Caki2 (cell line): ENCODE data around the gene ATAD2B. TPM values are rescaled to one million over a fixed set of nuclear protein-coding genes. Genes with fewer than 3 reads are reported as not detected.
A peak's percentile ranks its signal among the peaks of the same experiment; 100 is the strongest.

Experiments
- DNase-seq: peaks from one replicate; pipeline ENCODE4 v3.0.0-alpha.2; 2015; ENCODE audit warnings: low read depth
- in situ Hi-C: cut with HindIII; loops from 2 replicates; pipeline ENCODE4 v1.10.0; 2016; ENCODE audit warnings: low sequenced_read_pairs, low pct_unique_long_range_greater_than_20kb, mixed read lengths
- total RNA-seq: library from RNA; depleted of rRNA; stranded (reverse); fragments of >200 nt; shearing (Covaris generic); gene quantifications from 2 replicates; pipeline ENCODE4 v1.2.3, GENCODE V29; 2014; ENCODE audit warnings: low replicate concordance

ATAD2B gene
- total RNA-seq, 1 experiment from 2014 or later = 5.7 TPM

- no peak for DNase-seq
- in situ Hi-C loops = no loop called here
Measured at GRCh38 chr2:23850564-23851256, 76.2 kb downstream of the ATAD2B start.

GRCh38 chr2:23844905-23845304 is 82.0 kb downstream of the ATAD2B start:
- no peak for DNase-seq
- in situ Hi-C loops = no loop called here

GRCh38 chr2:23843051-23843976 is 83.6 kb downstream of the ATAD2B start:
- no peak for DNase-seq
- in situ Hi-C loops = no loop called here

GRCh38 chr2:23839919-23840578 is 86.9 kb downstream of the ATAD2B start:
- in situ Hi-C loops = no loop called here
- DNase-seq = no peak

- in situ Hi-C loops = no loop called here
- DNase-seq = no peak
Measured at GRCh38 chr2:23838996-23839395, 87.9 kb downstream of the ATAD2B start.

GRCh38 chr2:23838581-23838980 is 88.3 kb downstream of the ATAD2B start:
- no peak for DNase-seq
- in situ Hi-C loops = no loop called here

- DNase-seq = no peak
- in situ Hi-C loops = no loop called here
Measured at GRCh38 chr2:23837871-23838270, 89.1 kb downstream of the ATAD2B start.

- DNase-seq = no peak
- in situ Hi-C loops = no loop called here
Measured at GRCh38 chr2:23836971-23837565, 89.9 kb downstream of the ATAD2B start.

- in situ Hi-C loops = no loop called here
- DNase-seq = no peak
Measured at GRCh38 chr2:23836505-23836904, 90.4 kb downstream of the ATAD2B start.

GRCh38 chr2:23835988-23836387 is 90.9 kb downstream of the ATAD2B start:
- DNase-seq = no peak
- in situ Hi-C loops = no loop called here

- in situ Hi-C loops = no loop called here
- DNase-seq = no peak
Measured at GRCh38 chr2:23835423-23835822, 91.5 kb downstream of the ATAD2B start.

GRCh38 chr2:23828986-23829385 is 97.9 kb downstream of the ATAD2B start:
- in situ Hi-C loops = no loop called here
- DNase-seq = no peak

- in situ Hi-C loops = no loop called here
- DNase-seq = no peak
Measured at GRCh38 chr2:23828256-23828980, 98.5 kb downstream of the ATAD2B start.

GRCh38 chr2:23827287-23827686 is 99.6 kb downstream of the ATAD2B start:
- in situ Hi-C loops = no loop called here
- no peak for DNase-seq

- in situ Hi-C loops = no loop called here
Measured at GRCh38 chr2:23826771-23827170, 100.2 kb downstream of the ATAD2B start.

GRCh38 chr2:23826040-23826439 is 100.9 kb downstream of the ATAD2B start:
- no peak for DNase-seq
- in situ Hi-C loops = no loop called here

More at GRCh38 chr2:23826771-23827170, 100.2 kb downstream of the ATAD2B start:
- DNase-seq = no peak

GRCh38 chr2:23824777-23825212 is 102.1 kb downstream of the ATAD2B start:
- peak; percentile 46 for DNase-seq
- in situ Hi-C loops = no loop called here

- no peak for DNase-seq
- in situ Hi-C loops = no loop called here
Measured at GRCh38 chr2:23823863-23824262, 103.1 kb downstream of the ATAD2B start.
